ENCODE measurements around the gene ADAMTSL1.

GRCh38 chr9:18569941-18570630, 96.1 kb downstream of the ADAMTSL1 start:
- TF ChIP-seq CTCF (IDR thresholded peaks at IDR 0.05; ENCODE audit: low read depth, low read length), result no peak
- no peak for TF ChIP-seq EZH2phosphoT487 (IDR thresholded peaks at IDR 0.05; ENCODE audit: low read depth)

All from OCI-LY3 (cell line).